GM23248 (cell line): ENCODE data around the gene ZNF862. TPM values are rescaled to one million over a fixed set of nuclear protein-coding genes. Genes with fewer than 3 reads are reported as not detected.

Experiments
- DNase-seq: peaks from one replicate; pipeline ENCODE4 v3.0.0-alpha.2; 2015
- H2AFZ ChIP-seq: fragments of 200-600 bp; sonication (generic); 2 replicates; pipeline ENCODE4 v1.6.1; 2016; ENCODE audit warnings: antibody characterized with exemption
- H3F3A ChIP-seq: fragments of 200-600 bp; sonication (generic); 2 replicates; pipeline ENCODE4 v1.6.1; 2016; ENCODE audit warnings: mild to moderate bottlenecking, antibody characterized with exemption, mixed run types; ENCODE audit not compliant: insufficient read depth
- H3K27ac ChIP-seq: fragments of 200-600 bp; sonication (generic); 2 replicates; pipeline ENCODE4 v1.5.1; 2016; ENCODE audit warnings: mild to moderate bottlenecking
- H3K27me3 ChIP-seq: fragments of 200-600 bp; sonication (generic); replicated peaks from 2 replicates; pipeline ENCODE4 v1.6.1; 2016; ENCODE audit warnings: mild to moderate bottlenecking; ENCODE audit not compliant: insufficient read depth
- H3K36me3 ChIP-seq: fragments of 200-600 bp; sonication (generic); 2 replicates; pipeline ENCODE4 v1.6.1; 2016; ENCODE audit warnings: low read depth, mild to moderate bottlenecking
- H3K4me1 ChIP-seq: fragments of 200-600 bp; sonication (generic); 2 replicates; pipeline ENCODE4 v1.6.1; 2016; ENCODE audit warnings: mild to moderate bottlenecking; ENCODE audit not compliant: insufficient read depth
- H3K4me2 ChIP-seq: fragments of 200-600 bp; sonication (generic); one replicate; pipeline ENCODE4 v1.6.1; 2016; ENCODE audit warnings: mild to moderate bottlenecking; ENCODE audit not compliant: unreplicated experiment
- H3K4me3 ChIP-seq: fragments of 200-600 bp; sonication (generic); 2 replicates; pipeline ENCODE4 v1.5.1; 2016; ENCODE audit warnings: mild to moderate bottlenecking
- H3K79me2 ChIP-seq: fragments of 200-600 bp; sonication (generic); 2 replicates; pipeline ENCODE4 v1.6.1; 2016; ENCODE audit warnings: mild to moderate bottlenecking; ENCODE audit not compliant: insufficient read depth
- H3K9ac ChIP-seq: fragments of 200-600 bp; sonication (generic); 2 replicates; pipeline ENCODE4 v1.6.1; 2016; ENCODE audit warnings: mild to moderate bottlenecking
- H3K9me2 ChIP-seq: fragments of 200-600 bp; sonication (generic); 2 replicates; pipeline ENCODE4 v1.6.1; 2016; ENCODE audit warnings: mixed run types, mild to moderate bottlenecking, moderate library complexity; ENCODE audit not compliant: insufficient read depth
- H3K9me3 ChIP-seq: fragments of 200-600 bp; sonication (generic); one replicate; pipeline ENCODE4 v1.6.1; 2017; ENCODE audit warnings: low read depth
- H4K20me1 ChIP-seq: fragments of 200-600 bp; sonication (generic); 2 replicates; pipeline ENCODE4 v1.6.0; 2016; ENCODE audit not compliant: insufficient read depth
- EZH2 ChIP-seq: fragments of 200-600 bp; sonication (generic); IDR thresholded peaks from 2 replicates; pipeline ENCODE4 v1.6.1; 2018; ENCODE audit warnings: antibody characterized with exemption, mild to moderate bottlenecking; ENCODE audit not compliant: insufficient read depth, poor library complexity, severe bottlenecking
- EZH2phosphoT487 ChIP-seq: fragments of 200-600 bp; sonication (generic); IDR thresholded peaks from 2 replicates; pipeline ENCODE4 v1.6.1; 2018; ENCODE audit warnings: antibody characterized with exemption, moderate library complexity, mild to moderate bottlenecking, low read depth; ENCODE audit not compliant: insufficient read depth
- WGBS, 2 experiments: methylation state at CpG; one replicate each; pipeline ENCODE4 v1.1.6; 2015 to 2017; ENCODE audit warnings: low lambda C conversion rate in 2 of 2, low coverage in 1 of 2; ENCODE audit errors: missing lambda C conversion rate in 2 of 2; 5-methylcytosine and 5-hydroxymethylcytosine counted together
- in situ Hi-C: fragments of 300-500 bp; cut with MboI; formaldehyde crosslinking; loops from 2 replicates; pipeline ENCODE4 v1.15.0; 2020
- polyA plus RNA-seq: library from polyadenylated mRNA; unstranded; fragments of >200 nt; fragmentation: Nextera tagmentation; extraction: Ambion mirVana; gene quantifications from 2 replicates; pipeline ENCODE4 v1.2.1, GENCODE V29; 2016
- total RNA-seq: library from RNA; depleted of rRNA; stranded (reverse); fragments of >200 nt; shearing (Covaris generic); gene quantifications from 2 replicates; pipeline ENCODE4 v1.2.3, GENCODE V29; 2014

ZNF862 gene
- total and polyA plus RNA-seq, 2 experiments from 2014 or later: 3.5 to 9.7 TPM

GRCh38 chr7:149820622-149821190 lies 17.5 kb upstream of the ZNF862 start:
- H3K9me2 ChIP-seq: no peaks in the 10 kb centered on the region
- no peaks in the 10 kb centered on the region for H4K20me1 ChIP-seq
- no peaks in the 10 kb centered on the region for H3K9me3 ChIP-seq
- H3K36me3 ChIP-seq: no peaks in the 10 kb centered on the region
- 55 to 61% methylated on average over 14 to 17 of the region's 17 CpGs for WGBS, 2 experiments
- H3K79me2 ChIP-seq: no peaks in the 10 kb centered on the region
- H2AFZ ChIP-seq: no peak overlapping the region
- no peak overlapping the region for H3K9ac ChIP-seq
- H3K27ac ChIP-seq: no peak overlapping the region
- no peaks in the 10 kb centered on the region for H3K4me1 ChIP-seq
- no peaks in the 10 kb centered on the region for H3F3A ChIP-seq
- in situ Hi-C loops: no loop called here
- no peaks in the 10 kb centered on the region for H3K27me3 ChIP-seq
- no peak overlapping the region for H3K4me3 ChIP-seq
- H3K4me2 ChIP-seq: no peak overlapping the region
- no peak for TF ChIP-seq EZH2
- no peak for TF ChIP-seq EZH2phosphoT487
- DNase-seq: no peak

- DNase-seq: no peak
- 48 to 51% methylated on average over 28 of the region's 30 CpGs for WGBS, 2 experiments
- Histone ChIP-seq H3K27ac (no peak overlapping the region), H3K9me2 (no peaks in the 10 kb centered on the region), H3F3A (no peaks in the 10 kb centered on the region), H4K20me1 (no peaks in the 10 kb centered on the region), H3K36me3 (no peaks in the 10 kb centered on the region), H3K4me1 (no peaks in the 10 kb centered on the region), H3K4me2 (no peak overlapping the region), H3K4me3 (no peak overlapping the region), H3K9me3 (no peaks in the 10 kb centered on the region), H3K9ac (no peak overlapping the region), H3K79me2 (no peaks in the 10 kb centered on the region), H3K27me3 (no peaks in the 10 kb centered on the region), H2AFZ (no peak overlapping the region)
- TF ChIP-seq EZH2 (no peak), EZH2phosphoT487 (no peak)
- in situ Hi-C loops: no loop called here
Measured at GRCh38 chr7:149821191-149822148, 16.7 kb upstream of the ZNF862 start.

GRCh38 chr7:149822353-149822943 lies 15.7 kb upstream of the ZNF862 start:
- Histone ChIP-seq H3K79me2 (no peaks in the 10 kb centered on the region), H3K4me3 (no peak overlapping the region), H4K20me1 (no peaks in the 10 kb centered on the region), H3K9me2 (no peaks in the 10 kb centered on the region), H3K4me2 (no peak overlapping the region), H2AFZ (no peak overlapping the region), H3F3A (no peaks in the 10 kb centered on the region), H3K9me3 (no peaks in the 10 kb centered on the region), H3K27me3 (no peaks in the 10 kb centered on the region), H3K4me1 (no peaks in the 10 kb centered on the region), H3K27ac (no peak overlapping the region), H3K9ac (no peak overlapping the region), H3K36me3 (no peaks in the 10 kb centered on the region)
- TF ChIP-seq EZH2 (no peak), EZH2phosphoT487 (no peak)
- no peak for DNase-seq
- in situ Hi-C loops: no loop called here
- 26 to 46% methylated on average over 14 to 17 of the region's 22 CpGs for WGBS, 2 experiments

- H3K27ac ChIP-seq: no peak overlapping the region
- H3F3A ChIP-seq: no peaks in the 10 kb centered on the region
- H3K9me3 ChIP-seq: no peaks in the 10 kb centered on the region
- no peaks in the 10 kb centered on the region for H3K4me1 ChIP-seq
- H2AFZ ChIP-seq: no peak overlapping the region
- in situ Hi-C loops: no loop called here
- WGBS, 2 experiments: 67 to 69% methylated on average over 8 of the region's 8 CpGs
- TF ChIP-seq EZH2phosphoT487 (no peak), EZH2 (no peak)
- no peaks in the 10 kb centered on the region for H3K36me3 ChIP-seq
- no peaks in the 10 kb centered on the region for H3K79me2 ChIP-seq
- H3K4me3 ChIP-seq: no peak overlapping the region
- no peaks in the 10 kb centered on the region for H3K9me2 ChIP-seq
- no peaks in the 10 kb centered on the region for H3K27me3 ChIP-seq
- no peaks in the 10 kb centered on the region for H4K20me1 ChIP-seq
- H3K9ac ChIP-seq: no peak overlapping the region
- H3K4me2 ChIP-seq: no peak overlapping the region
- no peak for DNase-seq
Measured at GRCh38 chr7:149823191-149823630, 15.0 kb upstream of the ZNF862 start.
